ENCODE results near the gene MRPL43.

DNA sequence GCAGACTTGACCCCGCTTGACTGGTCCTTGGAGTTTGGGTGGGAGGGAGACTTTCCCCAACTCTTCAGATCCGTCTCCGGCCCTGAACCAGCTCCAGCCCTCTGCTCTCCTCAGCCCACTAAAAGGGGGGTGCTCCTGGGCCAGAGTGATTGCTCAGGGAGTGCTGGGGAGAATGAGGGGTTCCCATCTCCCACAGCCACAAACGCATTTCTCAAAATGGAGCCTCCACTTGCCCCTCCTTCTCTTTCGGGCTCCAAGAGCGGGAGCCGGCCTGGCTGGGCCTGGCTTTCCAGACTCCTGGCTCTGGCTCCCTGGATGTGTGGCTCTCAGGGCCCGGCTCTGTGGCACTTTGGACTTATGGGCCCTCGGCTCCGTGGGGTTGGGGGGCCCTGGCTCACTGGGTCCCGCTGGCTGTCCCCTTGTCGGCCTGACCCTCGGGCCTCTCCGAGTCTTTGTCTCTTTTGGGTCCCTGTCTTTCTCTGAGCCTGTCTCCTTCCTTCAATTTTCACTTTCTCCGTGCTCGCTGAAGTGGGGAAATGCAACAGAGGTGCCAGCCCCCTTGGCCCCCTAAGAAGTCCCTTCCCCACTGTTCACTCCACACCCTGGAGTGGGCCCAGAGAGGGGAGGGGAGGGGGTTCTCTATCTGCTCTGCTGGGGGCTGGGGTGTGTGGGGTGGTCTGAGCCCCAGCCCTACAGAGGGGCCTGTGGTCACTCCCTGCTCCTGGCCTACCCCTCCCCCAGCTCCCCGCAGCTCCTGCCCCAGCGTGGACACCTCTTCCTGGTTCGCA, 13.0 kb upstream of the MRPL43 start:
- TF ChIP-seq, protein P1, sequence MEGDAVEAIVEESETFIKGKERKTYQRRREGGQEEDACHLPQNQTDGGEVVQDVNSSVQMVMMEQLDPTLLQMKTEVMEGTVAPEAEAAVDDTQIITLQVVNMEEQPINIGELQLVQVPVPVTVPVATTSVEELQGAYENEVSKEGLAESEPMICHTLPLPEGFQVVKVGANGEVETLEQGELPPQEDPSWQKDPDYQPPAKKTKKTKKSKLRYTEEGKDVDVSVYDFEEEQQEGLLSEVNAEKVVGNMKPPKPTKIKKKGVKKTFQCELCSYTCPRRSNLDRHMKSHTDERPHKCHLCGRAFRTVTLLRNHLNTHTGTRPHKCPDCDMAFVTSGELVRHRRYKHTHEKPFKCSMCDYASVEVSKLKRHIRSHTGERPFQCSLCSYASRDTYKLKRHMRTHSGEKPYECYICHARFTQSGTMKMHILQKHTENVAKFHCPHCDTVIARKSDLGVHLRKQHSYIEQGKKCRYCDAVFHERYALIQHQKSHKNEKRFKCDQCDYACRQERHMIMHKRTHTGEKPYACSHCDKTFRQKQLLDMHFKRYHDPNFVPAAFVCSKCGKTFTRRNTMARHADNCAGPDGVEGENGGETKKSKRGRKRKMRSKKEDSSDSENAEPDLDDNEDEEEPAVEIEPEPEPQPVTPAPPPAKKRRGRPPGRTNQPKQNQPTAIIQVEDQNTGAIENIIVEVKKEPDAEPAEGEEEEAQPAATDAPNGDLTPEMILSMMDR (conservative IDR thresholded peaks at IDR 0.05 in 1 of 2, IDR thresholded peaks at IDR 0.05 in 1 of 2; ENCODE audit: low read depth in 1 of 2, low read length in 2 of 2), result no peak
- TF ChIP-seq EZH2 (IDR thresholded peaks at IDR 0.05; ENCODE audit: low read length, missing control alignments), result no peak

Data from fibroblast of lung (primary cell).